Measurements from ENCODE around the gene PILRA.

- TF ChIP-seq CTCF (IDR thresholded peaks at IDR 0.05 in 4 of 5, conservative IDR thresholded peaks at IDR 0.05 in 1 of 5) (no peak), POLR2A (IDR thresholded peaks at IDR 0.05) (no peak)
These were observed 4.9 kb downstream of the PILRA start for GRCh38 chr7:100378114-100378755.

Data from gastrocnemius medialis (tissue), 4 donors.